Spleen (tissue), 11 donors: ENCODE data around the gene TFAP2B. TPM values are rescaled to one million over a fixed set of nuclear protein-coding genes. Genes with fewer than 3 reads are reported as not detected.

ENCODE experiments used
- DNase-seq: peaks from one replicate; pipeline ENCODE4 v3.0.0-alpha.2; 2020
- H3K27ac ChIP-seq, 8 donors: fragments of 200-600 bp; sonication (generic) in 7 of 8; 1 replicate in 4 of 8; 2 replicates in 4 of 8; pipeline versions ENCODE4 v1.5.0 to v1.8.0; 2016 to 2021; ENCODE audit warnings: inconsistent platforms in 4 of 8, mild to moderate bottlenecking in 4 of 8, moderate library complexity in 1 of 8
- H3K27me3 ChIP-seq, 7 donors: fragments of 200-600 bp; sonication (generic) in 6 of 7; replicated peaks in 1 of 7; 1 replicate in 4 of 7; 2 replicates in 3 of 7; pipeline versions ENCODE4 v1.5.0 to v1.8.0; 2016 to 2021; ENCODE audit warnings: inconsistent platforms in 3 of 7, mild to moderate bottlenecking in 1 of 7
- H3K36me3 ChIP-seq, 6 donors: fragments of 200-600 bp; sonication (generic) in 5 of 6; 1 replicate in 4 of 6; 2 replicates in 2 of 6; pipeline versions ENCODE4 v1.5.0 to v1.8.0; 2016 to 2021; ENCODE audit warnings: inconsistent platforms in 2 of 6
- H3K4me1 ChIP-seq, 6 donors: fragments of 200-600 bp; sonication (generic) in 5 of 6; 1 replicate in 3 of 6; 2 replicates in 3 of 6; pipeline versions ENCODE4 v1.5.0 to v1.8.0; 2016 to 2021; ENCODE audit warnings: inconsistent platforms in 3 of 6
- H3K4me3 ChIP-seq, 8 donors: fragments of 200-600 bp; sonication (generic) in 7 of 8; 1 replicate in 4 of 8; 2 replicates in 4 of 8; pipeline versions ENCODE4 v1.5.0 to v1.8.0; 2016 to 2021; ENCODE audit warnings: inconsistent platforms in 4 of 8, mild to moderate bottlenecking in 4 of 8, moderate library complexity in 2 of 8
- H3K9me3 ChIP-seq, 8 donors: fragments of 200-600 bp; sonication (generic) in 7 of 8; 1 replicate in 4 of 8; 2 replicates in 4 of 8; pipeline versions ENCODE4 v1.5.0 to v1.8.0; 2016 to 2021; ENCODE audit warnings: inconsistent platforms in 4 of 8
- POLR2A ChIP-seq, 3 donors: fragments of 450-650 bp; IDR thresholded peaks; one replicate each; pipeline ENCODE4 v1.5.1; 2017; ENCODE audit warnings: antibody characterized with exemption in 3 of 3, mild to moderate bottlenecking in 1 of 3
- POLR2AphosphoS5 ChIP-seq, 3 donors: sonication (generic); formaldehyde crosslinking; IDR thresholded peaks; one replicate each; pipeline ENCODE4 v1.5.1; 2017; ENCODE audit warnings: antibody characterized with exemption in 3 of 3
- WGBS, 5 donors: extraction: QIAGEN DNeasy Blood & Tissue Kit in 3 of 5; methylation state at CpG; one replicate each; pipeline versions ENCODE4 v1.1.5 to v1.1.7; 2013 to 2018; 5-methylcytosine and 5-hydroxymethylcytosine counted together
- intact Hi-C: fragments of 100-400 bp; cut with DNase I; formaldehyde crosslinking; loops from one replicate; pipeline ENCODE4 v1.15.0; 2023; ENCODE audit warnings: low total_unique reads
- polyA plus RNA-seq, 3 donors: library from polyadenylated mRNA; stranded (reverse); fragments of 200-250 nt; gene quantifications; one replicate each; pipeline ENCODE4 v1.2.1, GENCODE V29; 2013
- total RNA-seq, 7 donors: library from RNA; depleted of rRNA in 3 of 7; stranded (reverse); fragments of >200 nt in 3 of 7; fragmentation: NEBNext Ultra II Directional in 4 of 7; extraction: Animal tissue kit (Norgen Biotek cat#: 25700) in 4 of 7; gene quantifications; one replicate each; pipeline versions ENCODE4 v1.1.0 to v1.2.1, GENCODE V29; 2016 to 2021
- TF ChIP-seq, protein P1 (sequence below), 11 experiments: fragments of 200-600 bp in 7 of 11; fragments of 450-650 bp in 4 of 11; sonication (generic) in 4 of 11; IDR thresholded peaks in 8 of 11; conservative IDR thresholded peaks in 3 of 11; 1 replicate in 7 of 11; 2 replicates in 4 of 11; pipeline versions ENCODE4 v1.4.0 to v1.8.0; 2016 to 2021; ENCODE audit warnings: antibody characterized with exemption in 11 of 11, inconsistent platforms in 4 of 11, mild to moderate bottlenecking in 1 of 11
- donor health status: healthy with polysubstance abuse.
- donor health status: DM: no; HTN: no; CAD: no; lungs with moderate emphysema.
- donor health status: DM: no; HTN: no; CAD: no.
- donor health status: Bipolar disorder and iron deficiency.
- donor health status: healthy.
- donor health status: DM: no; HTN: no; CAD: no.
- donor health status: DM: yes; HTN: yes; CAD: no.

Gene TFAP2B
- total and polyA plus RNA-seq, 10 donors: not detected

DNA sequence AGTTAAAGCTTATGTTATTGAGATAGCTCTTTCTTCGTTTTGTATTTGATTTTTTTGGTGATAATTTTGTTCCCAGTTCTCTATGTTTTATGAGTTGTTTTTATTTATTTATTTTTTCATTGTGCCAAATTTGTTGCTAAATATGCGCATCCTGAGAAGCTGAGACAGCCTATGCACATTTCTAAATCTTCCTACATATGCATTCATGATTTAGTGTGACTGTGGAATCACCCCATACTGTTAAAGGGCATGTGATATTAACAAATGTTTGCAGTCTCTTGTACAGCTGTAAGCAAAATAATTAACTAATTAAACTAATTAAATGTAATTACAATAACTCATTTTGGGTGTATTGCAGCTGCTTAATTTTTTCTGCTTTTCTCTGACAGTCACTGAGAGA lies 10.4 kb downstream of the TFAP2B start:
- Histone ChIP-seq H3K36me3 (no peaks in the 10 kb centered on the region), H3K4me3 (no peak overlapping the region), H3K27ac (no peak overlapping the region), H3K4me1 (no peaks in the 10 kb centered on the region), H3K9me3 (no peaks in the 10 kb centered on the region), H3K27me3 (peaks cover 0 to 97% (median 64%) of the 10 kb centered on the region in 7 donors)
- intact Hi-C loops: no loop called here
- 16 to 34% (median 26%) methylated on average over 2 of the region's 2 CpGs for WGBS, 5 donors
- DNase-seq: no peak
- TF ChIP-seq, protein P1, sequence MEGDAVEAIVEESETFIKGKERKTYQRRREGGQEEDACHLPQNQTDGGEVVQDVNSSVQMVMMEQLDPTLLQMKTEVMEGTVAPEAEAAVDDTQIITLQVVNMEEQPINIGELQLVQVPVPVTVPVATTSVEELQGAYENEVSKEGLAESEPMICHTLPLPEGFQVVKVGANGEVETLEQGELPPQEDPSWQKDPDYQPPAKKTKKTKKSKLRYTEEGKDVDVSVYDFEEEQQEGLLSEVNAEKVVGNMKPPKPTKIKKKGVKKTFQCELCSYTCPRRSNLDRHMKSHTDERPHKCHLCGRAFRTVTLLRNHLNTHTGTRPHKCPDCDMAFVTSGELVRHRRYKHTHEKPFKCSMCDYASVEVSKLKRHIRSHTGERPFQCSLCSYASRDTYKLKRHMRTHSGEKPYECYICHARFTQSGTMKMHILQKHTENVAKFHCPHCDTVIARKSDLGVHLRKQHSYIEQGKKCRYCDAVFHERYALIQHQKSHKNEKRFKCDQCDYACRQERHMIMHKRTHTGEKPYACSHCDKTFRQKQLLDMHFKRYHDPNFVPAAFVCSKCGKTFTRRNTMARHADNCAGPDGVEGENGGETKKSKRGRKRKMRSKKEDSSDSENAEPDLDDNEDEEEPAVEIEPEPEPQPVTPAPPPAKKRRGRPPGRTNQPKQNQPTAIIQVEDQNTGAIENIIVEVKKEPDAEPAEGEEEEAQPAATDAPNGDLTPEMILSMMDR (IDR thresholded peaks at IDR 0.05 in 8 of 11, conservative IDR thresholded peaks at IDR 0.05 in 3 of 11): no peak
- TF ChIP-seq POLR2A (IDR thresholded peaks at IDR 0.05) (no peak), POLR2AphosphoS5 (IDR thresholded peaks at IDR 0.05) (no peak)

- 0 to 5% (median 4%) methylated on average over 3 of the region's 3 CpGs for WGBS, 5 donors
- Histone ChIP-seq H3K4me3 (no peak overlapping the region), H3K27me3 (peaks cover 0 to 97% (median 63%) of the 10 kb centered on the region in 7 donors), H3K4me1 (no peaks in the 10 kb centered on the region), H3K27ac (no peak overlapping the region), H3K9me3 (no peaks in the 10 kb centered on the region), H3K36me3 (no peaks in the 10 kb centered on the region)
- intact Hi-C loops: no loop called here
- no peak for DNase-seq
- TF ChIP-seq, protein P1 (IDR thresholded peaks at IDR 0.05 in 8 of 11, conservative IDR thresholded peaks at IDR 0.05 in 3 of 11): no peak
- TF ChIP-seq POLR2A (IDR thresholded peaks at IDR 0.05) (no peak), POLR2AphosphoS5 (IDR thresholded peaks at IDR 0.05) (no peak)
These were observed 11.3 kb downstream of the TFAP2B start for GRCh38 chr6:50829898-50830444.

- no peak overlapping the region for H3K27ac ChIP-seq
- peaks cover 0 to 4% (median 0%) of the 10 kb centered on the region in 6 donors for H3K4me1 ChIP-seq
- no peaks in the 10 kb centered on the region for H3K36me3 ChIP-seq
- H3K9me3 ChIP-seq: no peaks in the 10 kb centered on the region
- 7 to 12% (median 9%) methylated on average over 10 of the region's 10 CpGs for WGBS, 5 donors
- peaks cover 0 to 97% (median 63%) of the 10 kb centered on the region in 7 donors for H3K27me3 ChIP-seq
- no peak for DNase-seq
- H3K4me3 ChIP-seq: no peak overlapping the region
- TF ChIP-seq, protein P1 (IDR thresholded peaks at IDR 0.05 in 8 of 11, conservative IDR thresholded peaks at IDR 0.05 in 3 of 11): no peak
- no peak for TF ChIP-seq POLR2A (IDR thresholded peaks at IDR 0.05)
- TF ChIP-seq POLR2AphosphoS5 (IDR thresholded peaks at IDR 0.05): no peak
- intact Hi-C loops: no loop called here
These were observed 12.5 kb downstream of the TFAP2B start for GRCh38 chr6:50831186-50831585.

DNA sequence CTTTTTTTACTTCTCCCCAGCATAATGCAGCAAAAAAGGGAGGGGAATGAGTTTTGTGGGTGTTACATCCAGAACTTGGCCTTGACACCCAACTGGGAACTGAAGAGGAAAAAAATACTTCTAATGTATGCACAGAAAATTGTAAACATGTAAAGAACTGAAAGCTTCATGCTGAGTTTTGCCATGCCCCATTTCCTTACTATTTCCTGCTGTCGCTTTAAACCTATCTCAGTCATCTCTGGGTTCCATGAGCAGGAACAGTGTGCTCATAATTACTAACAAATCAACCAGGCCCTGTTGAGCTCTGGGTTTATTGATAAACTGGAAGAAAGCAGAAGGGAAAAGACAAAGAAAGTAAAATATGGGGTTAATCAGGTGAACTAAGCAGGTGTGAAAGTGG lies 14.2 kb downstream of the TFAP2B start:
- peaks cover 0 to 97% (median 66%) of the 10 kb centered on the region in 7 donors for H3K27me3 ChIP-seq
- no peaks in the 10 kb centered on the region for H3K36me3 ChIP-seq
- intact Hi-C loops: no loop called here
- no peak overlapping the region for H3K4me3 ChIP-seq
- DNase-seq: no peak
- TF ChIP-seq POLR2A (IDR thresholded peaks at IDR 0.05): no peak
- no peak for TF ChIP-seq POLR2AphosphoS5 (IDR thresholded peaks at IDR 0.05)
- TF ChIP-seq, protein P1 (IDR thresholded peaks at IDR 0.05 in 8 of 11, conservative IDR thresholded peaks at IDR 0.05 in 3 of 11): no peak
- no peak overlapping the region for H3K27ac ChIP-seq
- no peaks in the 10 kb centered on the region for H3K9me3 ChIP-seq
- WGBS, 5 donors: 57 to 77% (median 74%) methylated on average over 1 of the region's 1 CpG
- peaks cover 0 to 6% (median 0%) of the 10 kb centered on the region in 6 donors for H3K4me1 ChIP-seq
